Spleen (tissue), 13 donors: ENCODE measurements around the gene AKIRIN2. TPM values are rescaled to one million over a fixed set of nuclear protein-coding genes. Genes with fewer than 3 reads are reported as not detected.

Source experiments
- DNase-seq: peaks from one replicate; pipeline ENCODE4 v3.0.0-alpha.2; 2020
- H3K27ac ChIP-seq, 8 donors: fragments of 200-600 bp; sonication (generic) in 7 of 8; 1 replicate in 4 of 8; 2 replicates in 4 of 8; pipeline versions ENCODE4 v1.5.0 to v1.8.0; 2016 to 2021; ENCODE audit warnings: inconsistent platforms in 4 of 8, mild to moderate bottlenecking in 4 of 8, moderate library complexity in 1 of 8
- H3K27me3 ChIP-seq, 7 donors: fragments of 200-600 bp; sonication (generic) in 6 of 7; replicated peaks in 1 of 7; 1 replicate in 4 of 7; 2 replicates in 3 of 7; pipeline versions ENCODE4 v1.5.0 to v1.8.0; 2016 to 2021; ENCODE audit warnings: inconsistent platforms in 3 of 7, mild to moderate bottlenecking in 1 of 7
- H3K36me3 ChIP-seq, 6 donors: fragments of 200-600 bp; sonication (generic) in 5 of 6; 1 replicate in 4 of 6; 2 replicates in 2 of 6; pipeline versions ENCODE4 v1.5.0 to v1.8.0; 2016 to 2021; ENCODE audit warnings: inconsistent platforms in 2 of 6
- H3K4me1 ChIP-seq, 6 donors: fragments of 200-600 bp; sonication (generic) in 5 of 6; 1 replicate in 3 of 6; 2 replicates in 3 of 6; pipeline versions ENCODE4 v1.5.0 to v1.8.0; 2016 to 2021; ENCODE audit warnings: inconsistent platforms in 3 of 6
- H3K4me3 ChIP-seq, 8 donors: fragments of 200-600 bp; sonication (generic) in 7 of 8; 1 replicate in 4 of 8; 2 replicates in 4 of 8; pipeline versions ENCODE4 v1.5.0 to v1.8.0; 2016 to 2021; ENCODE audit warnings: inconsistent platforms in 4 of 8, mild to moderate bottlenecking in 4 of 8, moderate library complexity in 2 of 8
- H3K9me3 ChIP-seq, 8 donors: fragments of 200-600 bp; sonication (generic) in 7 of 8; 1 replicate in 4 of 8; 2 replicates in 4 of 8; pipeline versions ENCODE4 v1.5.0 to v1.8.0; 2016 to 2021; ENCODE audit warnings: inconsistent platforms in 4 of 8
- CTCF ChIP-seq, 11 experiments: fragments of 200-600 bp in 7 of 11; fragments of 450-650 bp in 4 of 11; sonication (generic) in 4 of 11; IDR thresholded peaks in 8 of 11; conservative IDR thresholded peaks in 3 of 11; 1 replicate in 7 of 11; 2 replicates in 4 of 11; pipeline versions ENCODE4 v1.4.0 to v1.8.0; 2016 to 2021; ENCODE audit warnings: antibody characterized with exemption in 11 of 11, inconsistent platforms in 4 of 11, mild to moderate bottlenecking in 1 of 11
- POLR2A ChIP-seq, 3 donors: fragments of 450-650 bp; IDR thresholded peaks; one replicate each; pipeline ENCODE4 v1.5.1; 2017; ENCODE audit warnings: antibody characterized with exemption in 3 of 3, mild to moderate bottlenecking in 1 of 3
- POLR2AphosphoS5 ChIP-seq, 3 donors: sonication (generic); formaldehyde crosslinking; IDR thresholded peaks; one replicate each; pipeline ENCODE4 v1.5.1; 2017; ENCODE audit warnings: antibody characterized with exemption in 3 of 3
- WGBS, 5 donors: extraction: QIAGEN DNeasy Blood & Tissue Kit in 3 of 5; methylation state at CpG; one replicate each; pipeline versions ENCODE4 v1.1.5 to v1.1.7; 2013 to 2018; 5-methylcytosine and 5-hydroxymethylcytosine counted together
- intact Hi-C: fragments of 100-400 bp; cut with DNase I; formaldehyde crosslinking; loops from one replicate; pipeline ENCODE4 v1.15.0; 2023; ENCODE audit warnings: low total_unique reads
- long read RNA-seq, 2 donors: transcript quantifications; one replicate each; lab custom pipeline, GENCODE V29; 2026
- polyA plus RNA-seq, 3 donors: library from polyadenylated mRNA; stranded (reverse); fragments of 200-250 nt; gene quantifications; one replicate each; pipeline ENCODE4 v1.2.1, GENCODE V29; 2013
- total RNA-seq, 7 donors: library from RNA; depleted of rRNA in 3 of 7; stranded (reverse); fragments of >200 nt in 3 of 7; fragmentation: NEBNext Ultra II Directional in 4 of 7; extraction: Animal tissue kit (Norgen Biotek cat#: 25700) in 4 of 7; gene quantifications; one replicate each; pipeline versions ENCODE4 v1.1.0 to v1.2.1, GENCODE V29; 2016 to 2021
- donor health status: healthy with polysubstance abuse.
- donor health status: DM: no; HTN: no; CAD: no; lungs with moderate emphysema.
- donor health status: DM: no; HTN: no; CAD: no.
- donor health status: Bipolar disorder and iron deficiency.
- donor health status: healthy.
- donor health status: DM: no; HTN: no; CAD: no.
- donor health status: DM: yes; HTN: yes; CAD: no.

Gene AKIRIN2
- total RNA-seq (100 to 1,000 TPM in 2 of 7 donors, 10 to 100 TPM in 5; 61.8 to 106 (median 89.4) TPM), polyA plus RNA-seq (10 to 100 TPM; 35.1 to 56.2 (median 47.8) TPM)
- long read RNA-seq, donor 1, transcript AKIRIN2-201 (5 exons, 1,662 nt): major isoform, 16 of 16 reads
- long read RNA-seq, donor 1, partial matches to known transcripts: 0 of 16 reads
- long read RNA-seq, donor 1, other reads (novel, unspliced or antisense): 0 of 16 reads
- long read RNA-seq, donor 2, transcript AKIRIN2-201 (5 exons, 1,662 nt): major isoform, 20 of 20 reads
- long read RNA-seq, donor 2, partial matches to known transcripts: 0 of 20 reads
- long read RNA-seq, donor 2, other reads (novel, unspliced or antisense): 0 of 20 reads

DNA sequence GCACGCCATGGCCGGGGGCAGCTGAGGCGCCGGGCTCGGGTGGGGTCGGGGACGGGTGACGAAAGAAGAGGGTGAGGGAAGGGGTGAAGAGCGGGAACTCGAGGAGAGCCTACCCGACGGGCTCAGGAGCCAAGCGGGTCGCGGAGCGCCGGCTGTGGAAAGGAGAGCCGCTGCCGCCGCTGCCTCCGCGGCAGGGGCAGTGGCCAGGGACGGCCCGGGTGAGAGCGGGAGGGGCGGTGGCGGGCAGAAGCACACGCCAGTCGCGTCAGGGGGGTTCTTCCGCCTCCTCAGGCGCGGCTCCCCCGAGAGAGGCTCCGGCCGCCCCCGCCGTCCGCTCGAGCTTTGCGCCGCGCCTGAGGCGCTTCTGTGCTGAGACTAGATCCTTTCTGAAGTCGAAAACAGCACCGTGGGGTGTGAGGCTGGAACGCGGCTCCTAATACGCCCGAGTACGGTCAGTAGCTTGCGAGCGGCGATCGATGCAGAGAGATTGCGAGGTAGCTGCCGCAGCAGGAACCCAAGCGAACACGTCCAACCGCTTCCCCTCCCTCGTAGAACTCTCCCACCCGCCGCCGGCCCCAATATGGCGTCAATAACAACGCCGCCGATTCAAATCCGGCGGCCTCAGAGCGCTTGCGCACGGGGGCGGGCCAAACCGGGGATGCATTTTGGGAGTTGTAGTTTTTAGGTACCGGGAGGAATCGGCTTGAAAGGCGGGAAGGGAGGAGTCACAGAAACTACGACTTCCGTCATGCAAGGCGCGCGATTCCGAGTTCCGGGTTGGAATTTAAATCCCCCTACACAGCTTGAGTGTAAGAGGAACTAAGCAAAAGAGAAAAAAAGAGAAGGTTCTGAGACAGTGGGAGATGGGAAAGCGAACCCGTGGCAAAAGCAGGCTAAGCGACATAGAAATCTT is at the start of gene AKIRIN2:
TSS of gene AKIRIN2 (minus strand) at position 558 of the 913 bp plus-strand sequence. CDS start at position 9, 549 bp downstream.
- Histone ChIP-seq H3K4me3 (peak within 1 kb of the TSS; percentile 61 to 93 (median 76)), H3K27ac (peak within 1 kb of the TSS; percentile 98 to 100 (median 99)), H3K36me3 (peaks cover 0 to under 1% (median 0%) of the 10 kb centered on the region in 6 donors), H3K4me1 (peaks cover 26 to 57% (median 37%) of the 10 kb centered on the region in 6 donors), H3K27me3 (no peaks in the 10 kb centered on the region), H3K9me3 (no peaks in the 10 kb centered on the region)
- TF ChIP-seq POLR2A (IDR thresholded peaks at IDR 0.05) (peak; percentile 89 to 98 (median 90)), CTCF (IDR thresholded peaks at IDR 0.05 in 8 of 11, conservative IDR thresholded peaks at IDR 0.05 in 3 of 11) (peak in 1 of 11 experiments; percentile 9), POLR2AphosphoS5 (IDR thresholded peaks at IDR 0.05) (peak; percentile 99 to 100 (median 99))
- WGBS, 5 donors: 0 to 1% (median 0%) methylated on average over 70 to 88 of the region's 88 CpGs
- peak; percentile 98 for DNase-seq
- intact Hi-C loops: no loop called here

DNA sequence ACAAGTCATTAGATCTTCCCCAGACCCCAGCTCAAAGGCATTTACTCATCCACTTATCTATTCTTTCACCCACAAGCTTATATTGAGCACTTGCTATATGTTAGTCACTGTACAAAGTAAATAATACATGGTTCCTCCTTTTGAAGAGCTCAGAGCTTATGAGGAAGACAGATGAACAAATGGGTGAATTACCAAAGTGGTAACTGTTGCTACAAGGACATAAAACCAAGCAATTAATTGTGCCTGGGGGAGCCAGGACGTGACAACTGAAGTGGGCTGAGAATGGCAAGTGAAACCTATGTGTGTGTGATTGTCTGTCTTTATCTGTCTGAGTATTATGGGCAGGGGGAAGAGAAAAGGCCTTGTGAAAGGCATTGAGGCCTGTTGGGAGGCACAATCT is 45.6 kb upstream of the AKIRIN2 start:
- intact Hi-C loops: no loop called here
- TF ChIP-seq CTCF (IDR thresholded peaks at IDR 0.05 in 8 of 11, conservative IDR thresholded peaks at IDR 0.05 in 3 of 11) (no peak), POLR2A (IDR thresholded peaks at IDR 0.05) (no peak), POLR2AphosphoS5 (IDR thresholded peaks at IDR 0.05) (no peak)
- H3K27me3 ChIP-seq: no peaks in the 10 kb centered on the region
- peaks cover 0 to 22% (median 4%) of the 10 kb centered on the region in 6 donors for H3K4me1 ChIP-seq
- 36 to 56% (median 39%) methylated on average over 1 of the region's 1 CpG for WGBS, 5 donors
- no peaks in the 10 kb centered on the region for H3K36me3 ChIP-seq
- H3K27ac ChIP-seq: peak overlapping the region in 3 of 8 donors; percentile 44 to 58 (median 51)
- DNase-seq: no peak
- H3K9me3 ChIP-seq: no peaks in the 10 kb centered on the region
- no peak overlapping the region for H3K4me3 ChIP-seq

DNA sequence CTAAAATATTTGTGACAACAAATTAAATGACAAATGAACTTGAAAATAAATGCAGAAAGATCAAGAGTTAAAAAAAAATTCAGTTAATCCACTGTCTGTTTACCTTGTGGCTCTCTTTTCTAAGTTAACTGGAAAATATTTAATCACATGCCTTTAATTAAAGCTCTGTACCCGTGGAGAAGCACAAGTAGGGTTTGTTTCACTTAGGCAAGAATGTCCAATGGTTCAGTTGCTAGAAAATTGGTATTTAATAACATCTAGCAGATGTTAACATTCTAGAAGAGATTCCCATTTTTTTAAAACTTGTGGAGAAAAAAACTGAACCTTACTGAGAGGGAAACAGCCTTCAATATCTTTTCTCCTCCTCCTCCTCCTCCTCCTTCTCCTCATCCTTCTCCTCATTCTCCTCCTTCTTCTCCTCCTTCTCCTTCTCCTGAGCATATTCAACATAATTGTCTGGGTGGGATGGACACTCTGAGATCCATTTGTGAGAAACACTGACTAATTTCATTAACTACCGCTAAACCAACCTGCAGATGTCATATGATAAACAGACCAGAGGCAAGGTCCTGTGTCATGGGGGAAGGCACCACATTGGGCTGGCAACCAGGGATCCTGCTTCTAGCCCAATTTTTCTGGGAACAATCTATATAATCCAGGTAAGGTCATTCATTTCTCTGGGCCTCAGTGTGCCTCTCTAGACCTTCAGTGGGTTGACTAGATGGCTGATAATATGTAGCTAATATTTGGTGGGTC is 44.1 kb upstream of the AKIRIN2 start:
- Histone ChIP-seq H3K27ac (no peak overlapping the region), H3K36me3 (no peaks in the 10 kb centered on the region), H3K9me3 (no peaks in the 10 kb centered on the region), H3K4me1 (peaks cover 0 to 36% (median 13%) of the 10 kb centered on the region in 6 donors), H3K27me3 (no peaks in the 10 kb centered on the region), H3K4me3 (no peak overlapping the region)
- DNase-seq: no peak
- TF ChIP-seq CTCF (IDR thresholded peaks at IDR 0.05 in 8 of 11, conservative IDR thresholded peaks at IDR 0.05 in 3 of 11) (no peak), POLR2AphosphoS5 (IDR thresholded peaks at IDR 0.05) (no peak), POLR2A (IDR thresholded peaks at IDR 0.05) (no peak)
- intact Hi-C loops: no loop called here
- 69 to 87% (median 83%) methylated on average over 2 of the region's 2 CpGs for WGBS, 5 donors
